Superior temporal gyrus (tissue), 1 donor: ENCODE data around the gene LRRC38.

Experiments
- DNase-seq: peaks from one replicate; pipeline ENCODE4 v3.0.0-alpha.2; 2016; ENCODE audit errors: extremely low spot score

Gene LRRC38

GRCh38 chr1:13517193-13517812, 3.5 kb upstream of the LRRC38 start:
- DNase-seq, result no peak

GRCh38 chr1:13516606-13517005, 2.8 kb upstream of the LRRC38 start:
- DNase-seq, result no peak

GRCh38 chr1:13514821-13515220, 1.0 kb upstream of the LRRC38 start:
- DNase-seq, result no peak

GRCh38 chr1:13513063-13513894, 524 bp downstream of the LRRC38 start:
- DNase-seq, result no peak

DNA sequence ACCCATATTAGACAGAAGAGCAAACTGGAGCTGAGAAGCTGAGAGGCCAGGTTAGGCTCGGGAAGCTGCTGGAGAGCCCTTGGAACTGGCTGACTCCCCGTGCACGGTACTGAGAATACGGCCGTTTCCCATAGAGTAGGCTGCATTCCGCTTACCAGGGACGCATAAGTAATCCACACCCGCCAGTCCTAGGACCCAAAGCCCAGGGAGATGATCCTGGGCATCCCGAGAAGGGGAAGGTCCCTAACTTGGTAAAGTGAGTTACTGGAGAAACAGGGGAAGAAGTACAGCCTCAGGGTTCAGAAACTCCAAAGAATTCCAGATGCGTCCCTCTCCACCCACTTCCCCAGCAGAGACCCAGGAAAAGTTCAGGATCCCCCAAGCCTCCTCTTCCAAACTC, 1.3 kb downstream of the LRRC38 start:
- DNase-seq, result no peak

GRCh38 chr1:13510499-13510898, 3.3 kb downstream of the LRRC38 start:
- no peak for DNase-seq

GRCh38 chr1:13507075-13507474, 6.7 kb downstream of the LRRC38 start:
- DNase-seq, result no peak

- DNase-seq, result no peak
Measured at GRCh38 chr1:13505020-13505419, 8.8 kb downstream of the LRRC38 start.

- DNase-seq, result no peak
Measured at GRCh38 chr1:13500806-13501205, 13.0 kb downstream of the LRRC38 start.

- no peak for DNase-seq
Measured at GRCh38 chr1:13499422-13499821, 14.4 kb downstream of the LRRC38 start.

DNA sequence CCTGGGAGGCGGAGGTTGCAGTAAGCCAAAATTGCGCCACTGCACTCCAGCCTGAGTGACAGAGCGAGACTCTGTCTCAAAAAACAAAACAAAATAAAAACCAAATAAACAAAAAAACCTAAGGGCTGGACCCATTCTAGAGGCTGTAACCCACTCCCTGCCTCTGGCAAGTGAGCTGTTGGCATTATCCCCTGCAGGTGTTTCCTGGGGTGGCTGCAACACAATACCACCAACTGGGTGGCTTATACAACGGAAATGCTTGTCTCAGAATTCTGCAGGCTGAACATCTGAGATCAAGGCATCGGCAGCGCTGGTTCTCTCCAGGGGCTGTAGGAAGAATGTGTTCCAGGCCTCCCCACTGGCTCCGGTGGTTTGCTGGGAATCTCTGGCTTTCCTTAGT, 15.2 kb downstream of the LRRC38 start:
- no peak for DNase-seq

- DNase-seq, result no peak
Measured at GRCh38 chr1:13495186-13495585, 18.6 kb downstream of the LRRC38 start.

DNA sequence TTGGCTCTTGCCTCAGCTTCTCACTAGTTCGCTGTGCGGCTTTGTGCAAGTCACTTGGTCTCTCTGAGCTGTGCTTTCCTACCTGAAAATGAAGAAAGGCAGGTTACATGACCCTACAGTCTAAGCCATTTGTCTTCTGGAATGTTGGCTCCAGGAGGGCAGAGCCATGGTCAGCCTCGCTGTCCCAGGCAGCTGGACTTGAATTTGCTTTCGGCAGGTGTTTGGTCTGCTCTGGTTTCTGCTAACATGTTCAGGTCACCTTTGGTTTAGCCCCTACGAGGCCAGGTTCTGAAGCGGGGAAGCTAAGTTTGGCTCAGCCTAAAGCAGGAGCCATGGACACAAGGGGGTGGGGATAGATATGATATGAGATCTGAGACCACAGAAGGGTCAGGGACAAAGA, 19.1 kb downstream of the LRRC38 start:
- DNase-seq, result no peak

DNA sequence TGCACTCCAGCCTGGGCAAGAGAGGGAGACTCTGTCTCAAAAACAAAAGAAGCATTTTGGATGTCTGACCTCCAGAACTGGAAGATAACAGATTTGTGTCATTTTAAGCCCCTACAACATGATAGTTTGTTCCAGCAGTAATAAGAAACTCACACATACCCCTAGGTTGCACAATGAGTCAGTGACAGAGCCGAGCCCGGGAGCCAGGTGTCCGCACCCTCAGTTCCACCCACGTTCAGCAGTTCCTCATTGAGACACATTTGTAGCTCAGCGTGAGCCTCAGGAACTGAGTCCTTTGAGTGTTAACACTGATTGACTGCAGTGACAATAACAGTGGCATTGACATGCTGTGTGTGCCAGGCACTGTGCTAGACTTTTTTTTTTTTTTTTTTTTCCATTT, 19.8 kb downstream of the LRRC38 start:
- no peak for DNase-seq

DNA sequence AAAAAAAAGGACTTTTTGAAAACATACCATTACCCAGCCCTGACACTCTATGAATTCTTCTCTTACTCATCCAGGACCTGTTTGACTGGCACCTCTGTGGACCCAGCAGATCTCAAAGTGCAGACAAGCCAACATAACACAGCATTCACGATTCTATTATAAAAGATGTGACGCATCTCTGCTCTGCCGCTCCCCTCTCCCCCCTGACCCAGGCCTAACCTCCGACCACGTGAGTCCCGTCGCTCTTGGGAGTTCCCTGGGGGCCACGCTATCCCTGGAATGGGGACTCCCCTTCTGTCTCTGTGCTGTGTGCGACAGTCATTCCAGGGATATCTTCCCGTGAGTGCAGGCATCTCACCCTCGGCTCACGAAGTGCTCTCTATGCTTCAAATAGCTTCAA, 21.1 kb downstream of the LRRC38 start:
- no peak for DNase-seq

DNA sequence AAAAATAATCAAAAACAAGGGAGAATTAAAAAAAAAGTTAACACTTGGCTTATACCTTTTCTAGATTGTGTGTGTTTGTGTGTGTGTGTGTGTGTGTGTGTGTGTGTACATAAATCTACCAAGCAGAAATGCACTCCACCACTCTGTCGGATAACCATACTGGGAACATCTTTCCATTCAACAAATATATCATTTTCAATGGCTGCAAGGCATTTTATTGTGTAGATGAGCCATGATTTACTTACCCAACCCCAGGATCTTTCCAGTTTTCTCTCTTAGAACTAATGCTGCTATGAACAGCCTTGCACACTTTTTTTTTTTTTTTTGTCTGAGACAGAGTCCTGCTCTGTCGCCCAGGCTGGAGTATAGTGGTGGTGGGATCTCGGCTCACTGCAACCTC, 25.8 kb downstream of the LRRC38 start:
- DNase-seq, result no peak

GRCh38 chr1:13487143-13487868, 26.5 kb downstream of the LRRC38 start:
- DNase-seq, result no peak

- no peak for DNase-seq
Measured at GRCh38 chr1:13483946-13484345, 29.9 kb downstream of the LRRC38 start.

DNA sequence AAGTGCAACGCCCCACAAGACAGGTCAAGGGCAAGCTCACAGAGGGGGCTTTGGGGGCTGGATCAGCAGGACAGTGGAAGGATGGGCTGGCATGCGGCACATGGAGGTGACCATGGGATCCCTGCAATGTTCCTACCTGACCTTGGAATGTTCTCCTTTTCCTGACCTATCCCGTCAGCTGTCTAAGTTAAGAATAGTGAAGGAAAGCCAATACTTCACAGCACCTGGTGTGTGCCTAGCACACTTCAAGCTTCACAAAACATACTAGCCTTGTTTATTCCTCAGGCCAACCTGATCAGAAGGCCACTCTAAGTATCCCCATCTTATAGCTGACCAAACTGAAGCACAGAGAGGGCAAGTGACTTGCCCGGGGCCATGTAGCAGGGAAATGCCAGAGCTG, 31.2 kb downstream of the LRRC38 start:
- no peak for DNase-seq

- no peak for DNase-seq
Measured at GRCh38 chr1:13479171-13479856, 34.5 kb downstream of the LRRC38 start.

- no peak for DNase-seq
Measured at GRCh38 chr1:13478692-13479091, 35.1 kb downstream of the LRRC38 start.

DNA sequence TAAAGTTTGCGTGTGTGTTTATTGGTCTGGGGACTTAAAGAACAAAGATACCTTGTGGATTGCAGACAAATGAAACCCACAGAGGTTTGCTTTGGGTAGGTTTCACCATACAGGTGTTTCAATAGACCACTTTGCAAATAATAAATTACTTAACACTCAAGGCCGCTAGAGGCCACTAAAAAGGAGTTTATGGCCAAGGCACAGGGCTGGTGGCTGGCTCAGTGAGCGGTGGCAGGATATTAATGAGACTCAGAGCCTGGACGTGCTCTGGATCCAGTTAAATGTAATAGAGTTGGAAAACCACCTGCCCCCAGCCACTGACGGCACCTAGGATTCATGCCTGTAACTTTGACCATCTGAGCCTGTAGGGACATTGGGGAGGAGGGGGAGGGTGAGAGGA, 44.5 kb downstream of the LRRC38 start:
- peak; percentile 17 for DNase-seq
